Measurements from ENCODE around the gene UBE2H.
"Not testable (repeated sequence)": the region's sequence is repeated elsewhere in the genome, so short reads cannot be mapped to it uniquely, and the experiment has no call there.

UBE2H gene

DNA sequence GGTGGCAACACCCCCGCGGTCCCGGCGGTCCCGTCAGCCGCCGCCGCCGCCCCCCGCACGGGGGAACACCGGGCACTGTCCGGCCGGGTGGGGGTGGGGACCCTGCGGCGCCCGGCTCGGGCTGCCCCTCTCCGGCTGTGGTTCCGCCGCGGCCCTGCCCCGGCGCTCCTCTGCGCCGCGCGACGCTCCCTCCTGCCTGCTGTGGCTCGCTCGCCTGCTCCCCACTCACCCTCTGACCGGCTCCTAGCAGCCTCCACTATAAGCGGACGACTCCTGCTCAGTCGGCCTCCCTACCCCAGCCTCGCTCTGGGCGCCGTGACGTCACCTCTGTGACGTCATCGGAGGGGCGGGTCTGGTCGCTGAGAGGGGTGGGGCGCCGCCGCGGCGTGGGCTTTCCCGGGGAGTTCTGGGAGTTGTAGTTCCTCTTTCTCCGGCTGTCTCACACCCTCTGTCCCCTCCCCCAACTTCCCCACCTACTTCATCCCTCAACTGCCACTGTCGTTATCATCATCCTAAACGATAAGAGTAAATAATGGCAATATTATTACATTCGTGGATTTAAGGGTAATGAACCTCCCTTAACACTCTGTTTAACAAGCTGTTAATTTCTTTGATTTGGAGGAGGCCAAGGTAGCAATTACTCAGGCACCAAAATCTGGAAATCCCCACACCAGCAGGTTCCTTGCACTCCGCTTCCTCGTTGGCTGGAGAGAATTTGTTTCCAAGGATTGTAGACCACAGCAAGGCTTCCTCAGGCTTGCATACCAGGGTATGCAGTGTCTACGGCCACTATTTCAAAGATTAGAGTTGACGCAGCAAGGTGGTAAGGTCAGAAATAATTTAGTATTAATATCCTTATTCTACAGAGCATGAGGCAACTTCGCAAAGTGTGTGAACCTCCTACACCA is at the start of gene UBE2H:
Gene UBE2H, minus strand, starts transcription at position 308 of the 908 bp plus-strand sequence. CDS start 405 bp downstream, outside the sequence.
- DNase-seq = peak; percentile 88

DNA sequence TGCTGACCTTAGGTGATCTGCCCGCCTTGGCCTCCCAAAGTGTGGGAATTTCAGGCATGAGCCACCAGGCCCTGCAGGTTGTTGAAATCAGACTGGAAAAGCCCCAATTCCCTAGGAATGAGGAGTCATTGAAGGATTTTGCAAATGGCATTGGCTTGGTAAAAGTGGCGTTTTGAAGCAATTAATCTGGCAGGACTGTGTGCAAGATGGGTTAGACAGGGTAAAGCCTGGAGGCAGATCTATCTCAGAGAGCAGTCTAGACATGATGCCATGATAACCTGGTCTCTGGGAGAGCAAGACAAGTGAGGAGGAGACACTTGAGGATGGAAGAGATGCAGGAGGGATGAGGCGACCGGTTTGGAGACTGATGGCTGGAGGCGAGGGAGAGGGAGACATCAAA is 45.7 kb upstream of the UBE2H start:
- DNase-seq = no peak

DNA sequence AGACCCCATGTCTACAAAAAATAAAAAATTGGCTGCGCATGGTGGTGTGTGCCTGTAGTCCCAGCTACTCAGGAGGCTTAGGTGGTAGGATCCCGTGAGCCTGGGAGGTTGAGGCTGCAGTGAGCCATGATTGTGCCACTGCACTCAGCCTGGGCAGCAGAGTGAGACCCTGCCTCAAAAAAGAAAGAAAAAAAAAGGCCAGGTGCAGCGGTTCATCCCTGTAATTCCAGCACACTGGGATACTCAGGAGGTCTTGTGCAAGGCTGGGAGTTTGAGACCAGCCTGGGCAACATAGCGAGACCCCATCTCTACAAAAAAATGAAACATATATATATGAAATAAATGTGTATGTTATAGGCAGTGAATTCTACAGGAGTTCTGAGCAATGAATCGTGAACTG is 44.5 kb upstream of the UBE2H start:
- no peak for DNase-seq

DNA sequence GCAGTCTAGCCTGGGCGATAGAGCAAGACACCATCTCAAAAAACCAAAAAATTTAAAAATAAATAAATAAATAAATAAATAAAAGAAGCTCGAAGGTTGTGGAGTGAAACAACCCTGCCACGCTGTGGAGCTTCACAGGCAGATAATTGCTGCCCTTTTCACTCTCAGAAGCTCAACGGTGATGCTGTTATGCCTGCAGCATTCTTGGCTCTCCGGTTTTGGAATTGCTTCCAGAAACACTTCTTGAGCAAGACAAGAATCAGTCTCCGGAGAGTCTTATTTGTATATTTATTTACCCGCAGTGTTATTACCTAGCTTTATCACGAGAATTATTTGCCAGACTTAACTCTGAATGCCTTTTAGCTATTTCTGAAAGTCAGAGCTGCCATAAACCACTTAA is 40.5 kb upstream of the UBE2H start:
- no peak for DNase-seq

DNA sequence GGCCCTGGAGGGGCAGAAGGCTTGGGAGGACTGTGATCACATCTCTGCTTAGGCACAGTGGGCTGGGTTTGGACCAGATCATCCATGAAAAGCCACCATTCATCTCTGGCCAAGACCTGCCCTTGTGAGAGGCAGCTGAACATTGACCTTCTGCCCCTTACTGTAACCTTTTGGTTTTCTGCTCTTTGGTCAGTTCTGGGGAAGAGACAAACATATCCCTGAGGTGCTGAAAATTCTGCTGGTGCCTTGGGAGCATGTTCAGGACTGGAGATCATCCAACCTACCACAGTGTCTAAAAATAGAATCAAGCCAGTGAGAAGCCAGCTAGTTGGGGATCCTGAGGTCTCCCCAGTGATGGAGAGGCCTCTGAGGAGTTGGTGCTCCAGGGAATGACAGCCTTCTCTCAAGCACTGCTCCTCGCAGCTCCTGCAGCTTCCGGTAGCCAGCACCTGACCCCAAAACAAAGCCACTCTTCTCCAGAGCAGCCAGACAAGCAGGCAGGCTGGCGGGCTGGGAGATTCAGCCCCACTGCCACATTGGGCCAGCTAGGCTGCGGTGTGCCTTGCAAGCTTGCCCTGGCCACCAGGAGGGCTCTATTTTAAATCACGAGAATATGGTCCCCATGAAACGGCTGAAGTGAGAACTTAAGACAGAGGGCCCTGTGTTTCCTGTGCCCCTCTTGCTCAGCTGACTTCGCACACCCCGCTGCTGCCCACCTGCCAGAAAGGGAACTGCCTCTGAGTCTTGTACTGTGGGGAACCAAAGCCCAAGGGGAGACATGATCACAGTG is 37.8 kb upstream of the UBE2H start:
- DNase-seq = no peak

DNA sequence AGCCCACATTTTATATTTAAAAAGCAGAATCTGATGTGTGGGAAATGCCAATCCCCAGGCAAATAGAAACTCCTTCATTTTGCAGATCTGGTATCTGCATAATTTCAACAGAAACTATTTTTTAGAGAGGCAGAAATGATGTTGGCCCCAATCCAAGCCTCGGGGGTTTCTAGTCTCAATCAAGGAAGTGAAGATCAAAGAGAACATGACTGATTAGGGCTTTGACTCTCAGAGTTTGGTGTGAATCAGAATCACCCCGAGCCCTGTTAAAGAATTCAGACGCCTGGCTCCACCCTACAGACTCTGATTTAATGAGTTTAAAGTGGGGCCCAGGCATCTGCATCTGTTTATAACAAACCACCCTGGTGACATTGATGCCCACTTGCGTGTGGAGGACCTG is 36.7 kb upstream of the UBE2H start:
- DNase-seq = no peak

DNA sequence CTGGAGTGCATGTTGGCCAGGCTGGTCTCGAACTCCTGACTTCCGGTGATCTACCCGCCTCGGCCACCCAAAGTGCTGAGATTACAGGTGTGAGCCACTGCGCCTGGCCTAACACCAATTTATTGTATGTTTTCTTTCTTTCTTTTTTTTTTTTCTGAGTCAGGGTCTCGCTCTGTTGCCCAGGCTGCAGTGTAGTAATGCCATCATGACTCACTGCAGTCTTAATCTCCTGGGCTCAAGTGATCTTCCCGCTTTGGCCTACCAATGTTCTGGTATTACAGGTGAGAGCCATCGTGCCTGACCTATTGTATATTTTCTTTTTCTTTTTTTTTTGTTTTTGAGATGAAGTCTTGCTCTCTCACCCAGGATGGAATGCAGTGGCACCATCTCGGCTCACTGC is 33.8 kb upstream of the UBE2H start:
- DNase-seq = no peak

DNA sequence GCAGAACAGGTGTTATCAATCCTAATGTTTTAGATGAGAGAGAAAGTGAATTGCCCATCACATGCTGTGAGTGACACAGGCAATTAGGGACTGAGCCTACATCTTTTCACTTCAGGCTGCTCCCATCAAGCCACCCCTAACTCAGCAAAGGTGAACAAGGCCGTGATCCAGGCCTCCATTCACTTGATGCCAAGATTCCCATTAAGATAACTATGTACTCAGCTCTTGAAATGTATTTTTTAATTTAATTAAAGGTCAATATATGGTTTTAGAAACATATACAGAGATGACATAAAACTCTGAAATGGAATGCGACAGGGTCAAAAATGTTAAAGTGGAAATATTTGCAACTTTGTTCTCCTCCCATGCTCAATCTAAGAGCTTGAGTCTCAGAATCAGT is 27.9 kb upstream of the UBE2H start:
- no peak for DNase-seq

DNA sequence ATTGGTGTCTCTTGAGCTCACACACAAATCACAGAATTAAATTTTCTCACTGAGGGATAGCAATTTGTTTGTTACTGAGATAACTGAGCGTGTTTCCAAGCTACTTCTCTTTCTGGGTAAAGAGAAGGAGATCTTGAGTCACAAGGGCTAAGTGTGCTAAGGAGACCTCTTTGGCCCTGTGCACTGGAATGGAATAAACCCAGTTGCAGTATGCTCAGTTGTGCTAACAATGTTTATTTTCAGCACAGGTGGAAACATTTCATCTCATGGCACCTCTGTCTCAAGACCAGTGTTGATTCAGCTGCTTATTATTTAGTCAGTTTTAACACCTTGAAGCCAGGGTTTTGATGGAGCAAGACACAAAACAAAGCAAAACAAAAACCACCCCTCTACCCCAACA is 22.5 kb upstream of the UBE2H start:
- no peak for DNase-seq

DNA sequence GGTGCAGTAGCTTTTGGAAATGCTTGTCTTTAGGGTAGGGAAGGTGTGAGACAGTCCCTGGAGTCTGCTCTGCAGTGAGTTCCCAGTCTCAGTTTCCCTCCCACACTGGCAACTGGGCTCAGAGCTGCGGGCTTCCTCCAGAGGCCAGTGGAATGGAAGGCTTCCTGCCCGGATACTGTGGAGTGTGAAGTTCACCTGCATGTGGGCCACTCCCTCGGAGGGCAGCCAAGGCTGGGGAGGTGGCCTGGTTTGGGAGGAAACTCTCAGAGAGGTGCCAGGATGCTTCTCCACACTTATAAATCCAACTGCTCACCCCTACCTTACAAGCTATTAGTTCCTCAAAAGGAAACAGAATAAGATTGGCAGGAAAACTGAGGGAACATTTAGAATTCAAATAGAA is 18.1 kb upstream of the UBE2H start:
- no peak for DNase-seq

DNA sequence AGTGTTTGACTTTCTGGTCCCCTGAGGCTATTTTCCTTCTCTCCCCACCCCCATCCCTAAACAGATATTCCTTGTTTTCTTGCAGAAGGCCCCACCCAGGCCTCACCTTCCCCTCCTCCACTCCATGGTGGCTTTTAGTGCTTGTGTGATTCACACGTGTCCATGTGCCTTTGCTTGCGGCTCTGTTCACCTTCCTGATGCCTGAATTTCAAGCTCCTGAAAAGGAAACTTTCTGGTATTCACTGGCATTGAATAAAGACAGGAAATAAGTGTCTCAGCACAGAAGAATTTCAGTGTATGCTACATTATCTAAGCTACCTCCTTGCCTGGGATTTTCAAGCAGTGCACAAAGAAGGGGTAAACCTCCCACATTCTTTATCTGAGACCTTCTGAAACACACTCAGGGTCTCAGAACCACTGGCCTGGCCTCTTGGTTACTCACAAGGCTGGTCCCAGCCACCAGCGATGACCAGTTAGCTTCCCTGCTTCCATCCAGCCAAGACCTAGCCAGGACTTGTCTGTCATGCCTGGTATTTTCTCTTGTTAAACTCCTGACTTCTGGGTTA is 17.2 kb upstream of the UBE2H start:
- no peak for DNase-seq

DNA sequence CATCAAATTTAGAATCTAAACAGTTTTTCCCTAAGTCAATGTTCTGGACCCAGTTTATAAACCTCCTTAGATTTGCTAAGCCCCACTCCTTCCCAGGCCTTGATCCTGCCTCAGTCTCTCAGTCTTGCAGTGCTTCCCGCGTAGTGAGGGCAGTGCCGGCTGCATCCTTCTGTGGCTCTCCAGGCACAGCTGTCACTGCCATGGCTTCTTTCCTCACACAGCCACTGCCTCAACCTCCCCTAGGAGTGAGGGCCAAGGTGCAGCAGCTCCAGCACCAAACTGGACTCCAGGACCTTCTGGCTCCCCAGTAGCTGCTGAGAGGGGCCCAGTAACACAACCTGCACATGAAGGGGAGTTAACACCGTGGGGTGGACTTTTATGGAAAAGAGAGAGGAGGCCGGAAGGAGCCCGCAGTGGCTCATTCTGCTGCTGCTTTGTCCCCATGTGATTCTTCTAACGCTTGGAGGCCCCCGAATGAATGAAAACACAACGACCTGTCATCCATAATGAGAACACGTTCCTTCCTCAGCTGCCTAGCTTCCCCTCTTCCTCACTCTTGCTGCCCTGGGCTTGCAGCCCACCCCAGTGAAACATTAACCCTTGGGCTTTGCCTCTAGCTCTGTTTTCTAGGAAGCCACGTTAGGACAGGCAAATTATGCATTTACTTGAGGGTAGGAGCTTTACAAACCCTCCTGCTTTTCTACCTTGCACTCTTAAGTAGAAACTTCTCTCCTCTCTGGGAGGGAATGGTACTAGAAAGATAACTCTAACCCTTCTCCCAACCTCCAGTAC is 16.0 kb upstream of the UBE2H start:
- DNase-seq = no peak

DNA sequence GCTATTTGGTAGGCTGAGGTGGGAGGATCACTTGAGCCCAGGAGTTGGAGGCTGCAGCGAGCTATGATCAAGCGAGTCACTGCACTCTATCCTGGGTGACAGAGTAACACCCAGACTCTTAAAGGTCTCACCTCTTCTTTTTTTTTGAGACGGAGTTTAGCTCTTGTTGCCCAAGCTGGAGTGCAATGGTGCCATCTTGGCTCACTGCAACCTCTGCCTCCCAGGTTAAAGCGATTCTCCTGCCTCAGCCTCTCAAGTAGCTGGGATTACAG is 7.4 kb upstream of the UBE2H start:
- not testable (repeated sequence) for DNase-seq

DNA sequence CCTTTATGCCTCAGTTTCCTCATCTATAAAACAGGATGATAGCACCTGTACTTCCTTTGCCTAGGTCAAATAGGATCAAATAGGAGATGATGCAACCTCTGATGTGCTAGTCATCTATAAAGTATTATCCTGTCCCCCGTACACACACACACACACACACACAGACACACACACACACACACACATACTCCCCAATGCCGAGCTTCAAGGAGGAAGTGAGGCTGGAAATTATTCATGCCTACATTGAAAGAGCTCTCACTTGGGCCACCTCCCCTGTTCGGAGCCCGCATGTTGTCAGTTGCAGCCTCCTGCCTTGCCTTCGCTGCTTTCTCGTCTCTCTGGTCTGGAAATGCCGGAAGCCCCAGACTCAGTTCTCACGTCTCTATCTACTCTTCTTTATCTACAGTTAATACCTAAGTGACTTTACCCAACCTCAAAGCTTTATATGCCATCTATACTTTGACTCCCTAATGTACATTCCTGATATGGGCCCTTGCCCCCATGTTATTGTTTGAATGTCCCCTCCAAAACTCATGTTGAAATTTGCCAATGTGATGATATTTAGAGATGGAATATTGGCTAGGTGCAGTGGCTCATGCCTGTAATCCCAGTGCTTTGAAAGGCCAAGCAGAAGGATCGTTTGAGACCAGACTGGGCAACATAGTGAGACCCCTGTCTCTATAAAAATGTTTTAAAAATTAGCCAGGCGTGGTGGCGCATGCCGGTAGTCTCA is 6.9 kb upstream of the UBE2H start:
- DNase-seq = no peak

DNA sequence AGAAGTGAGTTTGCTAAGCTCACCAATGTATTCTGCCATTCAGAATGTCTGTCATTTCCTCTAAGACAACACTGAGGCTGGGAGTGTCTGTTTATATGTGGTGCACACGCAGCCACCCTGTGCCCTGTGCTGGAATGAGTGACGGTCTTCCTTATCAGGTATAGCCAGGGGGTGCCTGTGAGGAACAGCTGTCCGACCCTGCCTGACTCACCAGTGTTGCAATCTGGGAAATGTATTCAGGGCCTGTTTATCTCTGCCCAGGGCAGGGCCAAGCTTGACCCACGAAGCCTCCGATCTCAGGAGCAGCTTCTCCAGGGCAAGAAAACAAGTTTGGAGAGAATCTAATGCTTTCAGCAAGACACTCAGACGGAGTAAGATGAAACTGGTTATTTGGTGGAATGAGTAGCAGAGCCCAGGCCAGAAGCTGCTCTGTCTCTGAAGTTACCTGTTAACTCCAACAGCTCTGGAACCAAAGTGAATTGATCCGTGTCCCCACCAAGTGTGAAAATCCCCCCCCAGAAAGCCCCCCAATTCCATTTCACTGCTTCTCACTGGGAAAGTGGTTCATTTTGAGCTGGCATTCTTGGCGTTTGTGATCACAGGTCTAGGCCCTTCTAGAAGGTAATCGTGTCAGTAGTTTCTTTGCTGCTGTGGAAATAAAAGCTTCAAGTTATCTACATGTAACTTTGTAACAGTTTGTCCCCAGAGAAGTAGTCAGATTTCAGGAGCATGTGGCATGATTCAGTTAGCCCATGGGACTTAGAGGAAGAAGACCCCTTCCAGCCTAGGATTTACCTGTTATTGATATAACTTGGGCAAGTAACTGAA is 6.1 kb upstream of the UBE2H start:
- no peak for DNase-seq

DNA sequence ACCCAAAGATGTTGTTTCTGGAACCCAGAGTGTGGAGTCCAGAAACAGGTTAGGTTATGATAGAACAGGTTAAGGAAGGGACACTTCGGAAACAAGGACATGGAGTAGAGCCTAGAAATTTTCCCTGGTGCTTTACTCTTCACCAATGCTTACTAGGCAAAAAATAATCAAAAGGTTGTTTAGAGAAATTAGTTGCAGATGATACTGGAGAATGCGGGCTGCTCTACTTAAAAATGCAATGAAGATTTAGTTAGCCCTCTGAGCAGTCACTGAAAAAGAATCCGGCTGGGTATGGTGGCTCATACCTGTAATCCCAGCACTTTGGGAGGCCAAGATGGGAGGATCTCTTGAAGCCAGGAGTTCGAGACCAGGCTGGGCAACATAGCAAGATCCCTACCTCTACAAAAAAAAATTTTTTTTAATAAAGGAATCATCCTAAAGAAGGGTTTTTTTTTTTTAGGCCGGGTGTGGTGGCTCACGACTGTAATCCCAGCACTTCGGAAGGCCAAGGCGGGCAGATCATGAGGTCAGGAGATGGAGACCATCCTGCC is 3.3 kb upstream of the UBE2H start:
- no peak for DNase-seq

DNA sequence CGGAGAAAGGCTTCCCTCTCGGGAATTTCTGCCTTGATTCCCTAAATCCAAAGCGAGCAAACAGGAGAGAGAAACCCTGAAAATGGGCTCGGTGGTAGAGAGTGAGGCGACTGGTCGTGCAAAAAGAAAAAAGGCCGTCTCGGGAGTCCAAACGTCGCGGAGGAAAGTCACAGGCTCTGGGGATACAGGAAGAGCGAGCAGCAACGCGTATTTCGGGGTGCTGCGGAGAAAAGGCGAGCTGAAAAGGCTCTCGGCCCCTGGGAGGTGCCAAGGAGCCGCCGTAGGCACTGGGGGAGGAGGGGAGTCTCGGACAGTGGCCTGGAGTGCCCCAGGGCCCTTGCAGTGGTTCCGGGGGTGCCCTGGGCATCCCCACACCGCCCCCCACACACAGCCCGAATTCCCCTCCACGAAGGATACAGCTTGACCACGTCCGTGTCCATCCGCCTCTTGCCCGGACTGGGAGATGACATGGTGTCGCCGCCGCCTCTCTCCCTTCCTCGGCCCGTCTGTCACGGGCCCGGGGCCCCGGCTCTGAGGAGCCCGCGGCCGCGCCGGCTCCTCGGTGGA is 591 bp downstream of the UBE2H start:
- no peak for DNase-seq

DNA sequence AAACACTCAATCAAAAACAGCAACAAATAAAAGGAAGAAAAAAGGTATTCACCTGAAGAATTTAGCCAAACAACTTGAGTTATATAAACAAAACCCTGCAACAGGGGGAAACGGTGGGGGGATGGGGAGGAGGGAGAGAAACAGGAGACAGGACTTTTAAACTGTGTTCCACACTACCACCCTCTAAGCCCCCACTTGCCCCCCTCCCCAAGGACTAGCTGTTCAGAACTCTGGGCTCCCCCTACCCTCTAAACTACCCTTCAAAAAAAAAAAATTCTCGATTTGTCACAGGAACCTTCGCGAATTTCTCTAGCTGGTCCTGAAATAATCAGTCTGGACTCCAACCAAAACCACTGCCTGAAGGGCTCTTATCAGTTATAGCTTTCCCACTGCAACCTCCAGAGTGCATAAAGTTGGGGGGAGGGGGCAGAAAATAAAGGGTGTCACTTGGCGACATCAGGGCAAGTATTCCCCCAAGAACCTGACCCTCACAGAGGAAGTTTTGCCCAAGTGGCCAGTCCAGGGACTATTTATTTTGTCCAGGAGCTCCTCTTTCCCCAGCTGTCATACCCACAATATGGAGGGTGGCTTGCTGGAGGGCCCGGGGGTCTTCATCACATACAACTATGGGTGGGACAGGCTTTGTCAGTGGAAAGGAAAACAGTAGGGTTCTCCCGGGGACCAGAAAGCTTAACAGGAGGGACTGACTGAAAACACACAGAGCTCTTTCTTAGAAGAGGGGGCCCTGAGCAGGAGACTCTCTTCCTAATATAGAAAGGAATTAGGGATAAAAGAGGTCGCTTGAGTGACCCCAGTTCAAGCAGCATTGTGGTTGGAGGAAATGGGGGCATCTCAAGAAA is 1.3 kb downstream of the UBE2H start:
- peak; percentile 21 for DNase-seq

DNA sequence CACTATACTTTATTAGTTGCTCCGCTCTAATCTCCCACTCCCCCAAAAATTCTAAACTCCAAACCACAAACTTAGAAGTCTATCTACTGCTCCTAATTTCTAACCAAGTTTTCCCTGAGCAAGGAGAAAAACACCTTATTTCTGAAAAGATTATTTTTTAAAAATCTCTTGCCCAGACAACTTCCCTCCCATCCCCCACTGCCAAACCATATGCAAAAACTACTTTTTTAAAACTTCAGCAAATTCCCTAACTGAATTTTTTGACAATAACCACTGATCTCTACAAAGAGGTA is 1.9 kb downstream of the UBE2H start:
- DNase-seq = no peak
